KBM-7 (cell line): ENCODE data around the gene RAB25.

Source experiments
- DNase-seq: peaks from one replicate; pipeline ENCODE4 v3.0.0-alpha.2; 2015
- in situ Hi-C: fragments of 300-500 bp; cut with MboI; formaldehyde crosslinking; loops from 2 replicates; pipeline ENCODE4 v1.14.3; 2020; ENCODE audit warnings: low sequenced_read_pairs, low pct_unique_long_range_greater_than_20kb, mixed read lengths

RAB25 gene

GRCh38 chr1:156075775-156076204 is 14.8 kb downstream of the RAB25 start:
- DNase-seq = no peak
- in situ Hi-C loops = no loop called here

GRCh38 chr1:156076609-156077429 is 15.9 kb downstream of the RAB25 start:
- DNase-seq = no peak
- in situ Hi-C loops = no loop called here

- no peak for DNase-seq
- in situ Hi-C loops = no loop called here
These were observed 16.4 kb downstream of the RAB25 start for GRCh38 chr1:156077430-156077760.

- in situ Hi-C loops = no loop called here
- DNase-seq = no peak
These were observed 17.8 kb downstream of the RAB25 start for GRCh38 chr1:156078728-156079127.

- in situ Hi-C loops = no loop called here
These were observed 18.8 kb downstream of the RAB25 start for GRCh38 chr1:156079762-156080161.

GRCh38 chr1:156080241-156080862 is 19.4 kb downstream of the RAB25 start:
- DNase-seq = no peak
- in situ Hi-C loops = no loop called here

More at GRCh38 chr1:156079762-156080161, 18.8 kb downstream of the RAB25 start:
- DNase-seq = no peak

- no peak for DNase-seq
- in situ Hi-C loops = no loop called here
These were observed 19.9 kb downstream of the RAB25 start for GRCh38 chr1:156080863-156081179.

GRCh38 chr1:156081180-156081916 is 20.4 kb downstream of the RAB25 start:
- DNase-seq = no peak
- in situ Hi-C loops = no loop called here

- DNase-seq = no peak
- in situ Hi-C loops = no loop called here
These were observed 21.0 kb downstream of the RAB25 start for GRCh38 chr1:156081917-156082308.

GRCh38 chr1:156082309-156083091 is 21.5 kb downstream of the RAB25 start, which contains the start of gene MEX3A:
MEX3A (minus strand) TSS chr1:156082465; CDS start chr1:156081998, 467 bp downstream.
- peak; percentile 82 for DNase-seq
- in situ Hi-C loops = no loop called here

- peak; percentile 57 for DNase-seq
- in situ Hi-C loops = no loop called here
These were observed 23.1 kb downstream of the RAB25 start for GRCh38 chr1:156083800-156084790.

GRCh38 chr1:156086256-156086662 is 25.3 kb downstream of the RAB25 start:
- in situ Hi-C loops = no loop called here
- no peak for DNase-seq

GRCh38 chr1:156089704-156090103 is 28.7 kb downstream of the RAB25 start:
- in situ Hi-C loops = loop anchor here (5.0 kb wide), 1 partner anchor 38 kb away; no protein-coding TSS in a partner anchor

GRCh38 chr1:156090138-156090839 is 29.3 kb downstream of the RAB25 start:
- in situ Hi-C loops = loop anchor here (5.0 kb wide), 1 partner anchor 37 kb away; no protein-coding TSS in a partner anchor

More at GRCh38 chr1:156089704-156090103, 28.7 kb downstream of the RAB25 start:
- no peak for DNase-seq

GRCh38 chr1:156090840-156091188 is 29.9 kb downstream of the RAB25 start:
- in situ Hi-C loops = loop anchor here (5.0 kb wide), 1 partner anchor 36 kb away; no protein-coding TSS in a partner anchor
- peak; percentile 78 for DNase-seq

More at GRCh38 chr1:156090138-156090839, 29.3 kb downstream of the RAB25 start:
- DNase-seq = peak; percentile 45

GRCh38 chr1:156091610-156092009 is 30.6 kb downstream of the RAB25 start:
- in situ Hi-C loops = loop anchor here (5.0 kb wide), 1 partner anchor 36 kb away; no protein-coding TSS in a partner anchor

GRCh38 chr1:156095906-156096508 is 35.0 kb downstream of the RAB25 start:
- DNase-seq = no peak

More at GRCh38 chr1:156091610-156092009, 30.6 kb downstream of the RAB25 start:
- no peak for DNase-seq

More at GRCh38 chr1:156095906-156096508, 35.0 kb downstream of the RAB25 start:
- in situ Hi-C loops = no loop called here
